ENCODE data around the gene CRYBA4.

DNA sequence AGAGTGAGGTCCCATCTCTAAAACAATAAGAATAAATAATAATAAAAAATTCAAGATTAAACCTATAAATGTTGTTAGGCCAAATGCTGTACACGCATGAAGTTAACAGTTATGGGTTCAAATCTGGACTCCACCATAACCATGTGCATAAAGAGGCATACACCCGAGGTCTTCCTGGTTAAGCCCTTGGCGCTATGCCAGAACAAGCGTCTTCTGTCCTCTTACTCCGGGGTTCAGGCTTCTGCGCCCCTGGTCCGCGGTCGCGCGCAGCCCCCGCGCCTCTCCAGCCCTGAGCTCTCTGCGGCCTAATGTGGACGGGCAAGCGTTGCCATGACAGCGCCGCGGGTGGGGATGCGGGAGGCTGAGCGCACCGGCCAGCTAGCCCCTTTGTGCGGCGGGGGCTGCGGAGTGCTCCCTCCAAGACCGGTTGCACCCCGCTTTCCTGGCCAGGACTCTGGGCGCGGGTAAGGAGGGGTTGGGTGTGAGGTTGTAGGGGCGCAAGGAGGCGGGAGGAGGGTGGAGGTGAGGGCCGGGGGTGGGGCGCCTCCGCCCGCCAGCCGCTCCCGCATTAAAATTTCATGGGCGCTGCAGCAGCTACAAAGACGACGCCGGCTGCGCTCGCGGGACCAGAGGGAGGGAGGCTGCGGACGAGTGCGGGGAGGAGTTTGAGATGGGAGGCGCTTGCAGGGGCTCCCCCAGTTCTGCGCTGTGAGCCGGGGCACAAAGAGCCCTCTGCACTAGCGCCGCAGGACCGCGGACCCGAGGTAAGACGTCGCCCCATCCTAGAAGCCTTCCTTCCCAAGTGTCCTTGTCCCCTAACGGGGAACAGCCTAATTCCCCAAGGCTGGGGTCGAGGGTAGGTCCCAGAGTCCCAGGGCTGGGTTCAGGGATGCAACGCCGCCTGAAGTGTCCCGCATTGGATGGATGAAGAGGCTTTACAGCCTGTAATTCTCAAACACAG lies 35.4 kb downstream of the CRYBA4 start, which contains the start of gene MIAT:
- TF ChIP-seq YY1 (IDR thresholded peaks at IDR 0.05; ENCODE audit: insufficient read depth, insufficient read length): no peak
- no peak for TF ChIP-seq ZNF274 (IDR thresholded peaks at IDR 0.05; ENCODE audit: low read depth, low read length)
- TF ChIP-seq SUZ12 (IDR thresholded peaks at IDR 0.05; ENCODE audit: extremely low read depth, insufficient read depth, insufficient read length): no peak

All from NT2/D1 (cell line).